ENCODE measurements around the gene ANXA11.

DNA sequence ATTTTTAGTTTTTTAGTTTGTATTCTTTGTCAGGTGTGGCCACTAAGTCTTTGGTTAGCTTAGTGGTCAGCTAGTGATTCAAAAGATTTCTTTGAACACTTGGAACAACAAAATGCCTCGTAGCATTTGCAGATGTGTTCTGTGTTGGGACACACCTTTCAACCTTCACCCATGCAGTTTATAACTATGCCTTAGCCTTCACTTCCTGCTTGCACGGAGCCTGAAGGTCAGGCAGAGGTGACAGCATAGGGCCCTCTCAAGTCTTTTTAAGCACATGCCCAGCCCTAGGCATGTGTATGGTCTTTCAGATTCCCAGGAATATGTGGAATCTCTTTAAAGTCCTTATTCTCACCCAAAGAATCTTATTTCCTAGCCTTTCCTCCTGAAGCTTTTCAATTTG is 55.2 kb downstream of the ANXA11 start:
- TF ChIP-seq CTCF (IDR thresholded peaks at IDR 0.05) = no peak
- no peak for TF ChIP-seq POLR2A (IDR thresholded peaks at IDR 0.05)

Measured in testis (tissue), 2 donors.